ENCODE data around the gene TCAIM. TPM values are rescaled to one million over a fixed set of nuclear protein-coding genes. Genes with fewer than 3 reads are reported as not detected.

Gene TCAIM
- total RNA-seq, 1 experiment from 2014 or later: 19.5 TPM

DNA sequence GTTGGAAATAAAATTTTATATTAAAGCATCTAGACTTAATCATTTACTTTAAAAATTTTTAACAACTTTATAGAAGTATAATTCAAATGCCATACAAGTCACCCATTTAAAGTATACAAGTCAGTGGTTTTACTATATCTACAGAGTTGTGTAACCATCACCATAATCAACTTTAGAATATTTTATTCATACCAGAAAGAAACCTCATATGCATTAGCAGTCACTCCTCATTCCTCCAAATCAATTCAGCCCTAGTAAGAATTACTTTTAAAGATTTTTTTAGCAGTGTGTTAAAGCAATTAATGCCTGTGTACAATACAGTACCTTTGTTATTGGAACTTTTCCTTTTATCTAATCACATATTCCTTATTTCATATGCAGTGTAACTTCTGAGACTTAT, 14.0 kb upstream of the TCAIM start:
- H3K27me3 ChIP-seq (ENCODE audit: control insufficient read depth, insufficient read depth, low read length): no peaks in the 10 kb centered on the region
- DNase-seq (ENCODE audit: low read depth, low spot score) (no peak), ATAC-seq (no peak)
- H3K9me3 ChIP-seq (ENCODE audit: control insufficient read depth, insufficient read depth, low read depth, low read length): no peaks in the 10 kb centered on the region
- in situ Hi-C loops (cut with HindIII; ENCODE audit: low pct_unique_long_range_greater_than_20kb, low sequenced_read_pairs) (no loop called here), intact Hi-C loops (cut with micrococcal nuclease; ENCODE audit: unreplicated experiment) (loop anchor here (10.0 kb wide), 1 partner anchor 190 kb away; no protein-coding TSS in a partner anchor)
- no peak overlapping the region for H3K4me3 ChIP-seq (ENCODE audit: low read depth in 2 of 2, low read length in 2 of 2)
- TF ChIP-seq, protein P1, sequence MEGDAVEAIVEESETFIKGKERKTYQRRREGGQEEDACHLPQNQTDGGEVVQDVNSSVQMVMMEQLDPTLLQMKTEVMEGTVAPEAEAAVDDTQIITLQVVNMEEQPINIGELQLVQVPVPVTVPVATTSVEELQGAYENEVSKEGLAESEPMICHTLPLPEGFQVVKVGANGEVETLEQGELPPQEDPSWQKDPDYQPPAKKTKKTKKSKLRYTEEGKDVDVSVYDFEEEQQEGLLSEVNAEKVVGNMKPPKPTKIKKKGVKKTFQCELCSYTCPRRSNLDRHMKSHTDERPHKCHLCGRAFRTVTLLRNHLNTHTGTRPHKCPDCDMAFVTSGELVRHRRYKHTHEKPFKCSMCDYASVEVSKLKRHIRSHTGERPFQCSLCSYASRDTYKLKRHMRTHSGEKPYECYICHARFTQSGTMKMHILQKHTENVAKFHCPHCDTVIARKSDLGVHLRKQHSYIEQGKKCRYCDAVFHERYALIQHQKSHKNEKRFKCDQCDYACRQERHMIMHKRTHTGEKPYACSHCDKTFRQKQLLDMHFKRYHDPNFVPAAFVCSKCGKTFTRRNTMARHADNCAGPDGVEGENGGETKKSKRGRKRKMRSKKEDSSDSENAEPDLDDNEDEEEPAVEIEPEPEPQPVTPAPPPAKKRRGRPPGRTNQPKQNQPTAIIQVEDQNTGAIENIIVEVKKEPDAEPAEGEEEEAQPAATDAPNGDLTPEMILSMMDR (IDR thresholded peaks at IDR 0.05): no peak
- no peak for TF ChIP-seq SIN3A (IDR thresholded peaks at IDR 0.05; ENCODE audit: borderline replicate concordance, insufficient read depth, low read depth, low read length)
- TF ChIP-seq POLR2AphosphoS5 (IDR thresholded peaks at IDR 0.05; ENCODE audit: low read depth, low read length): no peak
- no peak for TF ChIP-seq TCF7L2 (IDR thresholded peaks at IDR 0.05; ENCODE audit: low read depth, low read length)
- TF ChIP-seq, protein P2, sequence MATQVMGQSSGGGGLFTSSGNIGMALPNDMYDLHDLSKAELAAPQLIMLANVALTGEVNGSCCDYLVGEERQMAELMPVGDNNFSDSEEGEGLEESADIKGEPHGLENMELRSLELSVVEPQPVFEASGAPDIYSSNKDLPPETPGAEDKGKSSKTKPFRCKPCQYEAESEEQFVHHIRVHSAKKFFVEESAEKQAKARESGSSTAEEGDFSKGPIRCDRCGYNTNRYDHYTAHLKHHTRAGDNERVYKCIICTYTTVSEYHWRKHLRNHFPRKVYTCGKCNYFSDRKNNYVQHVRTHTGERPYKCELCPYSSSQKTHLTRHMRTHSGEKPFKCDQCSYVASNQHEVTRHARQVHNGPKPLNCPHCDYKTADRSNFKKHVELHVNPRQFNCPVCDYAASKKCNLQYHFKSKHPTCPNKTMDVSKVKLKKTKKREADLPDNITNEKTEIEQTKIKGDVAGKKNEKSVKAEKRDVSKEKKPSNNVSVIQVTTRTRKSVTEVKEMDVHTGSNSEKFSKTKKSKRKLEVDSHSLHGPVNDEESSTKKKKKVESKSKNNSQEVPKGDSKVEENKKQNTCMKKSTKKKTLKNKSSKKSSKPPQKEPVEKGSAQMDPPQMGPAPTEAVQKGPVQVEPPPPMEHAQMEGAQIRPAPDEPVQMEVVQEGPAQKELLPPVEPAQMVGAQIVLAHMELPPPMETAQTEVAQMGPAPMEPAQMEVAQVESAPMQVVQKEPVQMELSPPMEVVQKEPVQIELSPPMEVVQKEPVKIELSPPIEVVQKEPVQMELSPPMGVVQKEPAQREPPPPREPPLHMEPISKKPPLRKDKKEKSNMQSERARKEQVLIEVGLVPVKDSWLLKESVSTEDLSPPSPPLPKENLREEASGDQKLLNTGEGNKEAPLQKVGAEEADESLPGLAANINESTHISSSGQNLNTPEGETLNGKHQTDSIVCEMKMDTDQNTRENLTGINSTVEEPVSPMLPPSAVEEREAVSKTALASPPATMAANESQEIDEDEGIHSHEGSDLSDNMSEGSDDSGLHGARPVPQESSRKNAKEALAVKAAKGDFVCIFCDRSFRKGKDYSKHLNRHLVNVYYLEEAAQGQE (IDR thresholded peaks at IDR 0.05; ENCODE audit: insufficient read depth in 1 of 2, low read depth in 2 of 2, low read length in 1 of 2): no peak
- no peaks in the 10 kb centered on the region for H3K36me3 ChIP-seq (ENCODE audit: control insufficient read depth, insufficient read depth, low read length)
- no peak overlapping the region for H3K27ac ChIP-seq (ENCODE audit: low read length)
- H3K4me1 ChIP-seq (ENCODE audit: control insufficient read depth, insufficient read depth, low read length): no peaks in the 10 kb centered on the region
- BruUV-seq (replicated peaks): no TSS peak
- ChIA-PET POLR2A (no interaction called here), CTCF (no interaction called here)

DNA sequence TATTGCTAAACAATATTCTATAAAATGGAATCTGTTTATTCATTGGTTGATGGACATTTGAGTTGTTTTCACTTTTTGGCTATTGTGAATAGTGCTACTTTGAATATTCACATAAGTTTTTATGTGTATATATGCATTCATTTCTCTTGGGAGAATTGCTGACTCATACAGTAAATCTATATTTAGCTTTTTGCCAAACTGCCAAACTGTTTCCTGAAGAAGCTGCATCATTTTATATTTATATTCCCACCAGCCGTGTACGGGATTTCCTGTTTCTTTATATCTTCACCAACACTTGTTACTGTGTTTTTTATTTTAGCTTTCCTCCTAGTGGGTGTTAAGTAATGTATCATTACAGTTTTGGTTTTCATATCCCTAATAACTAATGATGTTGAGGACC, 12.5 kb upstream of the TCAIM start:
- ATAC-seq: no peak
- ChIA-PET CTCF (no interaction called here), POLR2A (no interaction called here)
- Histone ChIP-seq H3K4me1 (ENCODE audit: control insufficient read depth, insufficient read depth, low read length) (no peaks in the 10 kb centered on the region), H3K4me3 (ENCODE audit: low read depth in 2 of 2, low read length in 2 of 2) (no peak overlapping the region), H3K27ac (ENCODE audit: low read length) (no peak overlapping the region), H3K27me3 (ENCODE audit: control insufficient read depth, insufficient read depth, low read length) (no peaks in the 10 kb centered on the region), H3K36me3 (ENCODE audit: control insufficient read depth, insufficient read depth, low read length) (no peaks in the 10 kb centered on the region), H3K9me3 (ENCODE audit: control insufficient read depth, insufficient read depth, low read depth, low read length) (no peaks in the 10 kb centered on the region)
- no TSS peak for BruUV-seq (replicated peaks)
- no peak for TF ChIP-seq TCF7L2 (IDR thresholded peaks at IDR 0.05; ENCODE audit: low read depth, low read length)
- TF ChIP-seq, protein P2 (IDR thresholded peaks at IDR 0.05; ENCODE audit: insufficient read depth in 1 of 2, low read depth in 2 of 2, low read length in 1 of 2): no peak
- no peak for TF ChIP-seq SIN3A (IDR thresholded peaks at IDR 0.05; ENCODE audit: borderline replicate concordance, insufficient read depth, low read depth, low read length)
- TF ChIP-seq POLR2AphosphoS5 (IDR thresholded peaks at IDR 0.05; ENCODE audit: low read depth, low read length): no peak
- TF ChIP-seq, protein P1 (IDR thresholded peaks at IDR 0.05): no peak
- no peak for DNase-seq (ENCODE audit: low read depth, low spot score)
- intact Hi-C loops (cut with micrococcal nuclease; ENCODE audit: unreplicated experiment) (loop anchor here (10.0 kb wide), 1 partner anchor 189 kb away; no protein-coding TSS in a partner anchor), in situ Hi-C loops (cut with HindIII; ENCODE audit: low pct_unique_long_range_greater_than_20kb, low sequenced_read_pairs) (no loop called here)
